ENCODE measurements around the gene SLC6A9. TPM values are rescaled to one million over a fixed set of nuclear protein-coding genes. Genes with fewer than 3 reads are reported as not detected.

SLC6A9 gene
- total and polyA plus RNA-seq, 2 of the 8 experiments (the other 6 are each of a cell fraction or from before 2014, with no cell fraction given), result 20.2 to 24.2 TPM

DNA sequence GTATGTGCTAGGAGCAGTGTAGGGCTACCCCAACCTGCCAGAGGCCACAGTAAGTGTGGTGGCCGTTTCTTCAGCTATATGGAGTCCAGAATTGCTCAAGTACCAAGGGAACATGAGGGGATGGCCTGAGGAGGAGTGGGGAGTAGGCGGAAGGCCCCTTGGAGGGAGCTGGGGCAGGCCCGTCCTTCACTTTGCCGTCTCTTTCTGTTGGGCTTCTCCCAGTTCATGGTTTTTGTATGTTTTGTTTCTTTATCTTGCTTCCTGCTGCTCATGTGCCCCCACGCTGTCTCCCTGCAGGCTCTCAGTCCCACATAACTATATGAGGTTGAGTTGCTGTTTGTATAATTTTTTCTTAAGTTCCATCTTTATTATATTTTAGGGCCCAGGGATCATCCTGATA lies 67.4 kb downstream of the SLC6A9 start (continued):
- TF ChIP-seq, protein P1, sequence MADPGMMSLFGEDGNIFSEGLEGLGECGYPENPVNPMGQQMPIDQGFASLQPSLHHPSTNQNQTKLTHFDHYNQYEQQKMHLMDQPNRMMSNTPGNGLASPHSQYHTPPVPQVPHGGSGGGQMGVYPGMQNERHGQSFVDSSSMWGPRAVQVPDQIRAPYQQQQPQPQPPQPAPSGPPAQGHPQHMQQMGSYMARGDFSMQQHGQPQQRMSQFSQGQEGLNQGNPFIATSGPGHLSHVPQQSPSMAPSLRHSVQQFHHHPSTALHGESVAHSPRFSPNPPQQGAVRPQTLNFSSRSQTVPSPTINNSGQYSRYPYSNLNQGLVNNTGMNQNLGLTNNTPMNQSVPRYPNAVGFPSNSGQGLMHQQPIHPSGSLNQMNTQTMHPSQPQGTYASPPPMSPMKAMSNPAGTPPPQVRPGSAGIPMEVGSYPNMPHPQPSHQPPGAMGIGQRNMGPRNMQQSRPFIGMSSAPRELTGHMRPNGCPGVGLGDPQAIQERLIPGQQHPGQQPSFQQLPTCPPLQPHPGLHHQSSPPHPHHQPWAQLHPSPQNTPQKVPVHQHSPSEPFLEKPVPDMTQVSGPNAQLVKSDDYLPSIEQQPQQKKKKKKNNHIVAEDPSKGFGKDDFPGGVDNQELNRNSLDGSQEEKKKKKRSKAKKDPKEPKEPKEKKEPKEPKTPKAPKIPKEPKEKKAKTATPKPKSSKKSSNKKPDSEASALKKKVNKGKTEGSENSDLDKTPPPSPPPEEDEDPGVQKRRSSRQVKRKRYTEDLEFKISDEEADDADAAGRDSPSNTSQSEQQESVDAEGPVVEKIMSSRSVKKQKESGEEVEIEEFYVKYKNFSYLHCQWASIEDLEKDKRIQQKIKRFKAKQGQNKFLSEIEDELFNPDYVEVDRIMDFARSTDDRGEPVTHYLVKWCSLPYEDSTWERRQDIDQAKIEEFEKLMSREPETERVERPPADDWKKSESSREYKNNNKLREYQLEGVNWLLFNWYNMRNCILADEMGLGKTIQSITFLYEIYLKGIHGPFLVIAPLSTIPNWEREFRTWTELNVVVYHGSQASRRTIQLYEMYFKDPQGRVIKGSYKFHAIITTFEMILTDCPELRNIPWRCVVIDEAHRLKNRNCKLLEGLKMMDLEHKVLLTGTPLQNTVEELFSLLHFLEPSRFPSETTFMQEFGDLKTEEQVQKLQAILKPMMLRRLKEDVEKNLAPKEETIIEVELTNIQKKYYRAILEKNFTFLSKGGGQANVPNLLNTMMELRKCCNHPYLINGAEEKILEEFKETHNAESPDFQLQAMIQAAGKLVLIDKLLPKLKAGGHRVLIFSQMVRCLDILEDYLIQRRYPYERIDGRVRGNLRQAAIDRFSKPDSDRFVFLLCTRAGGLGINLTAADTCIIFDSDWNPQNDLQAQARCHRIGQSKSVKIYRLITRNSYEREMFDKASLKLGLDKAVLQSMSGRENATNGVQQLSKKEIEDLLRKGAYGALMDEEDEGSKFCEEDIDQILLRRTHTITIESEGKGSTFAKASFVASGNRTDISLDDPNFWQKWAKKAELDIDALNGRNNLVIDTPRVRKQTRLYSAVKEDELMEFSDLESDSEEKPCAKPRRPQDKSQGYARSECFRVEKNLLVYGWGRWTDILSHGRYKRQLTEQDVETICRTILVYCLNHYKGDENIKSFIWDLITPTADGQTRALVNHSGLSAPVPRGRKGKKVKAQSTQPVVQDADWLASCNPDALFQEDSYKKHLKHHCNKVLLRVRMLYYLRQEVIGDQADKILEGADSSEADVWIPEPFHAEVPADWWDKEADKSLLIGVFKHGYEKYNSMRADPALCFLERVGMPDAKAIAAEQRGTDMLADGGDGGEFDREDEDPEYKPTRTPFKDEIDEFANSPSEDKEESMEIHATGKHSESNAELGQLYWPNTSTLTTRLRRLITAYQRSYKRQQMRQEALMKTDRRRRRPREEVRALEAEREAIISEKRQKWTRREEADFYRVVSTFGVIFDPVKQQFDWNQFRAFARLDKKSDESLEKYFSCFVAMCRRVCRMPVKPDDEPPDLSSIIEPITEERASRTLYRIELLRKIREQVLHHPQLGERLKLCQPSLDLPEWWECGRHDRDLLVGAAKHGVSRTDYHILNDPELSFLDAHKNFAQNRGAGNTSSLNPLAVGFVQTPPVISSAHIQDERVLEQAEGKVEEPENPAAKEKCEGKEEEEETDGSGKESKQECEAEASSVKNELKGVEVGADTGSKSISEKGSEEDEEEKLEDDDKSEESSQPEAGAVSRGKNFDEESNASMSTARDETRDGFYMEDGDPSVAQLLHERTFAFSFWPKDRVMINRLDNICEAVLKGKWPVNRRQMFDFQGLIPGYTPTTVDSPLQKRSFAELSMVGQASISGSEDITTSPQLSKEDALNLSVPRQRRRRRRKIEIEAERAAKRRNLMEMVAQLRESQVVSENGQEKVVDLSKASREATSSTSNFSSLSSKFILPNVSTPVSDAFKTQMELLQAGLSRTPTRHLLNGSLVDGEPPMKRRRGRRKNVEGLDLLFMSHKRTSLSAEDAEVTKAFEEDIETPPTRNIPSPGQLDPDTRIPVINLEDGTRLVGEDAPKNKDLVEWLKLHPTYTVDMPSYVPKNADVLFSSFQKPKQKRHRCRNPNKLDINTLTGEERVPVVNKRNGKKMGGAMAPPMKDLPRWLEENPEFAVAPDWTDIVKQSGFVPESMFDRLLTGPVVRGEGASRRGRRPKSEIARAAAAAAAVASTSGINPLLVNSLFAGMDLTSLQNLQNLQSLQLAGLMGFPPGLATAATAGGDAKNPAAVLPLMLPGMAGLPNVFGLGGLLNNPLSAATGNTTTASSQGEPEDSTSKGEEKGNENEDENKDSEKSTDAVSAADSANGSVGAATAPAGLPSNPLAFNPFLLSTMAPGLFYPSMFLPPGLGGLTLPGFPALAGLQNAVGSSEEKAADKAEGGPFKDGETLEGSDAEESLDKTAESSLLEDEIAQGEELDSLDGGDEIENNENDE (IDR thresholded peaks at IDR 0.05; ENCODE audit: insufficient replicate concordance, low read length), result no peak
- TF ChIP-seq KDM1A (IDR thresholded peaks at IDR 0.05; ENCODE audit: borderline replicate concordance, low read length) (no peak), POU5F1 (IDR thresholded peaks at IDR 0.05; ENCODE audit: low read depth, low read length) (no peak), GTF2F1 (IDR thresholded peaks at IDR 0.05; ENCODE audit: borderline replicate concordance, low read depth, low read length) (no peak), SRF (IDR thresholded peaks at IDR 0.05; ENCODE audit: low read depth, low read length) (no peak), RXRA (IDR thresholded peaks at IDR 0.05; ENCODE audit: insufficient read depth, low read depth, low read length) (no peak), SIRT6 (IDR thresholded peaks at IDR 0.05; ENCODE audit: low read length) (no peak), GABPA (IDR thresholded peaks at IDR 0.05; ENCODE audit: borderline replicate concordance, insufficient read depth, low read length) (no peak)
- TF ChIP-seq, protein P2, sequence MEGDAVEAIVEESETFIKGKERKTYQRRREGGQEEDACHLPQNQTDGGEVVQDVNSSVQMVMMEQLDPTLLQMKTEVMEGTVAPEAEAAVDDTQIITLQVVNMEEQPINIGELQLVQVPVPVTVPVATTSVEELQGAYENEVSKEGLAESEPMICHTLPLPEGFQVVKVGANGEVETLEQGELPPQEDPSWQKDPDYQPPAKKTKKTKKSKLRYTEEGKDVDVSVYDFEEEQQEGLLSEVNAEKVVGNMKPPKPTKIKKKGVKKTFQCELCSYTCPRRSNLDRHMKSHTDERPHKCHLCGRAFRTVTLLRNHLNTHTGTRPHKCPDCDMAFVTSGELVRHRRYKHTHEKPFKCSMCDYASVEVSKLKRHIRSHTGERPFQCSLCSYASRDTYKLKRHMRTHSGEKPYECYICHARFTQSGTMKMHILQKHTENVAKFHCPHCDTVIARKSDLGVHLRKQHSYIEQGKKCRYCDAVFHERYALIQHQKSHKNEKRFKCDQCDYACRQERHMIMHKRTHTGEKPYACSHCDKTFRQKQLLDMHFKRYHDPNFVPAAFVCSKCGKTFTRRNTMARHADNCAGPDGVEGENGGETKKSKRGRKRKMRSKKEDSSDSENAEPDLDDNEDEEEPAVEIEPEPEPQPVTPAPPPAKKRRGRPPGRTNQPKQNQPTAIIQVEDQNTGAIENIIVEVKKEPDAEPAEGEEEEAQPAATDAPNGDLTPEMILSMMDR (IDR thresholded peaks at IDR 0.05; ENCODE audit: control extremely low read depth in 1 of 3, insufficient read depth in 1 of 3, low read depth in 1 of 3, low read length in 3 of 3), result no peak

All from H1 (cell line).